Measurements from ENCODE around the gene CLEC4M.
"Not testable (repeated sequence)": the region's sequence is repeated elsewhere in the genome, so short reads cannot be mapped to it uniquely, and the experiment has no call there.

Gene CLEC4M

DNA sequence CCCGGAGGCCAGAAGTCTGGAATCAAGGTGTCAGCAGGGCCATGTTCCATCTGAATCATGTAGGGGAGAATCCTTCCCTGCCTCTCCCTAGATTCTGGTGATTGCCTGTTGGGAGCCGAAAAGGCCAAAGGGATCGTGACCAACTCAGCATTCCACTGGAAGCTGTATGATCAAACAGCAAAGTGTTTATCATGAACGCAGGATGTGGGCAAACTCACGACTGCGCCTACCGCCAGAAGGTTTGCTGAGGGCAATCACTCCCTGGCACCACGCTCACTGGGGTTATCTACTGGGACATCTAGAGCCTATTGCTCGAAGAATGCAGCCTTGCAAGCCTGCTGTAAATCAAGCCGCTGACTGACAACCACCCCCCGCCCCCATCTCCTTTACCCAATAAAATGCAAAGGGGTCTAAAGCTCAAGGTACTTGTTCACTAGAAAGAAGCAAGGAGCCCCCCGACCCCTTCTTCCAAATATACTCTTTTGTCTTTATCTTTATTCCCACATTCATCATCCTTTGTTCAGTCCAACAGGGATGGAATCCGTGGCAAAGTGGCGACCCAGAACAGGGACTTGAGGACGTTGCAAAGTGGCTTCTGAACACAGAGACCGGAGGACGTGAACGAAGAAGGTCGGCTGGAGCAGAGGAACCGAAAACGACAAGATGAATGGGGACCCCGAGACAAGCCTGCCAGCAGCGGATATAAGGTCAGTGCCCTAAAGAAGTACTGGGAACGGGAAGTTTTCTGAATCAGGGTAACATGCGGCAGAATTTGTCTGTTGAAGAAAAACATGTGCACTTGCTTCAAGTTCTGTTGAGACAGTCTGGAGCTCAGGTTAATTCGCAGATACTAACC lies 16.8 kb downstream of the CLEC4M start:
- DNase-seq = no peak

DNA sequence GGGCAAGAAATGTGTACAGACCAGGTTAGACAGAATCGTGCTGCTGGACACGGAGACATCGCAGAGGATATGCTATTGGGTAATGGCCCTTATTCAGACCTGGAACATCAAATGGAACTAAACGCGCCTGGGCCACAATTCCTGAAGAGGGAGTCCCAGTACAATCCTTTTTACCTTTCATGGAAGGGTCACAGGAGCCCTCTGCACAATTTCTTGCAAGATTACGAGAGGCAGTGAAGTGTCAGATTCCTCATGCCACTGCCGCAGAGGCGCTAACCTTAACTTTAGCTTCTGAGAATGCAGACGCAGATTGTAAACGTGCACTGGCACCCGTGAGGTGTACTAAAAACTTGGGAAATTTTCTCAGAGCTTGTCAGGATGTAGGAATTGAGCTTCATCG lies 18.1 kb downstream of the CLEC4M start:
- no peak for DNase-seq

DNA sequence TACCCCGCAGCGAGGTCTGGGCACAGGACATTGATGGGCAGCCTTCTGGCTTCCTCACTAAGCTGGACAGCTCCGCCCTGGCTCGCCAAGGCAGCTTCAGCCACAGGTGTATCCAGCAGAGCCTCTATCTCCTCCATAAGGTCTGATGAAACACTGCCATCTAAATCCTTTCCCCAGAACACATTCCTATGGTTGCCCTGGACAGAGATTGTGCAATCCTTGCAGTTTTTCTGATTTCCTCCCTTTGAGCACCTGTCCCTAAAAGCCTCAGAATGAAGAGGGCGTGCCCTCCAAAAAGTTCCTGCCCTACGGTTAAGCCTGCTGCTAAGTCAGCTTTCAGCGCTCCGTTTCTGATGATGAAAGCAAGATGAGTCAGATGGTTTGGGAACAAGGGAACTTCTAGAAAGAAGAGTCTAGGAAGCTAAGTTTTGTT lies 21.0 kb downstream of the CLEC4M start:
- no peak for DNase-seq

DNA sequence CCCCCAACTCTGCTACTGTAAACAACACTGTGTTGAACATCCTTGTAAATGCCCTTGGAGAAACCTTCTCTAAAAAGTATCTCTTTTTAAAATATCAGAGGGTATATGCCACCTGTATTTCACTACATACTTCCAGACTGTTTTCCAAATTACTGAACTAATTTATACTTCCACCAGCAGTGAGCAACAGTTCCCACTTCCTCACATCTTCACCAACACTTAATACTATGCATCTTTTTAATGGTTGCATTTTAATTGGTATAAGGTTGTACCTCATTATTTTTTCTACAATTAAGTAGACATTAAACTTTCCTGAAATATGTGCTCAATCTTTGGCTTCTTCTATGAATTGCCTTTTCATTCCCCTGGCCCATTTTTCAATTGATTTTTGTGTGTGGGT lies 21.8 kb downstream of the CLEC4M start:
- DNase-seq = no peak

DNA sequence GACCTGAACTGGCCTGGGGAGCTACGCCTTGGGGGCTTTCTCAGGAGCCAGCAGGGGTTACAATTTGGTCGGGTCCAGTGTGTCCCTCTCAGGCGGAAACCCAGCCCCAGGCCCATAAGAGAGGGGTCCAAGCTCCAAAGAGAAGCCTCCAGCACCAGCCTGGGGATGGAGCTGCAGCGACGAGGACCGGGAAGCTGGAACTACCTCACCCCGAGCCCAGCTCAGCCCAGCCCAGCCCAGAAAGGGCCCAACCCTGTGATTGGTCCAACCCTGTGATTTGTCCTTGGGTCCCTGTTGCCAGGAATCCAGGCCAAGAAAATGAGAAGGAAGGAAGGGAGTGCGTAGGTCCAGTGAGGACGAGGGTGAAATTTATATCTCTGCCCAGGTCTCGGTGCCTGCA lies 24.1 kb downstream of the CLEC4M start:
- no peak for DNase-seq

DNA sequence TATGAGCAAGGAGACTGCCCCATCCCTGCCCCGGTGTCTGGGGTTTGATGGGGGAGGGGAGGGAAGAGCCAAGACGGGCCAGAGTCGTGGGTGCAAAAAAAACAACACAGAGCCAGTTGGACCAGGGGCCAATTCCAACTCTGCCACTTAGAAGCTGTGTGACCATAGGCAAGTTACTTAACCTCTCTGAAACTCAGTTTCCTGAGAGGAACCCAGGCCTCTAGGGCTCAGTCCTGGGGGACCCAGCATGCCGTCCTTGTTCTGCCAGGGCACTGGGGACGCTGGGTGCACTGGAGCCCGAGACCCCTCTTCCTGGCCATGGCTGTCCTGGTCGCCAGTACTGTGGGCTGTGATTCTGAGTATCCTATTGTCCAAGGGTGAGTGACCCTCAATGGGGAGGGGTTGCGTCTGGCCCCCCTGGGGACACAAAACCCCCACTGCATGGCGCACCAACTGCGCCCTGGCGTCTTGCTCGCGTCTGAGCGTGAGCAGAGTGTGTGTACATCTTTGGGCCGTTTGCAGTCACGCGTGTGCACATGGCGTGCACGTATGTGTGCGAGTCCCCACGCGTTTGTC lies 24.6 kb downstream of the CLEC4M start:
- DNase-seq = no peak

DNA sequence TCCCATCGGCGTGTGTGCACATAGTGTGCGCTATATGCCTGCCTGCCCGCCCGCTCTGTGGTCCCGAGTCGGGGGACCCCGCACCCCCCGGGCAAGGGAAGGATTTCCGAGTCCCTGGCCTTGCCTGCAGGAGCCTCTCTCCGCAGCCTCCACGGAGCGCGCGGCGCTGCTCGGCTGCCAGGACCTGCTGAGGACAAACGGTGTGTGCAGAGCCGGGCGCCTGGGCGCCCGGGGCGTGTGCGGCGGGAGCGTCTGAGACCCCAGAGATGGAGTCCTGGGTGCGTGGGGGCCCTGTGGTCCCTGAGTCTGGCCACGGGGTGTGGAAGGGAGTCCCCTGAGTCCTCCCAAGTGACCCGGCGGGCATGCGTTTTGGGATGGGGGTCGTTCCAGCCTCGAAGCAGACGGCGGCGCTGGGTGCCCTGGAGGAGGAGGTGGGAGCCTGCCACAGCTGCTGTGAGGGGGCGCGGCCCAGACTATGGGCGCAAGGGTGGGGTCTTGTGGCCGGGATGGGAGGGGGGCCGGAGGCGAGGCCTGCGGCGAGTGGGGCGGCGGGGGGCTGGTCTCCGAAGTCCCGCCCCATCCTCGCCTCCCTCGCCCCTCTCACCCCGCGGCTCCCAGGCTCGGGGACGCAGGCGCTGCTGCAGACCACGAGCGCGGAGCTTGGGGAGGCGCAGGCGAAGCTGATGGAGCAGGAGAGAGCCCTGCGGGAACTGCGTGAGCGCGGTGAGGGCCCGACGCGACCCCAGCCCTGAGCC lies 25.3 kb downstream of the CLEC4M start:
- DNase-seq = no peak

DNA sequence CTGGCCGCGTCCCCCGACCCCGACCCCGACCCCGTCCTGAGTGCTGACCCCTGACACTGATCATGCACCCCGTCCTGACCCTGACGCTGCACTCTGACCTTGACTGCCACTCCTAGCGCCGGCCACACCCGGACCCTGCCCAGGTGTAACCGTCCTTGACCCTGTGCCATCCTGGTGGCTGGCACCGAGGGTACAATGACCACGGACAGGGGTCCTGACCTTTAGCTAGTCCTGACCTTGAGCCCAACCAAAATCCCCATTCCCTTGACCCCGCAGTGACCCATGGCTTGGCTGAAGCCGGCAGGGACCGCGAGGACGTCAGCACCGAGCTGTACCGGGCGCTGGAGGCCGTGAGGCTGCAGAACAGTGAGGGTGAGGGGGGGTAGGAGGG lies 25.9 kb downstream of the CLEC4M start:
- DNase-seq = no peak

DNA sequence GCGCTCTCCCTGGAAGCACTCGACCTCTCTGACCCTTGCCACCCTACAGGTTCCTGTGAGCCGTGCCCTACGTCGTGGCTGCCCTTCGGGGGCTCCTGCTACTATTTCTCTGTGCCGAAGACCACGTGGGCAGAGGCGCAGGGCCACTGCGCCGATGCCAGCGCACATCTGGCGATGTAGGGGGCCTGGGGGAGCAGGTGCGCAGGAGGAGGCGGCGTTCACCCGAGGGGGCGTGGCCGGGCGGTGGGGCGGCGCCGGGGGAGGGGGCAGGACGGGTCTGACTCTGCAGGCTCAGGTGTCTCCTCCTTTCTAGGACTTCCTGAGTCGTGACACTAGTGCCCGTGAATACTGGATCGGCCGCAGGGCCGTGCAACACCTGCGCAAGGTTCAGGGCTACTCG lies 26.4 kb downstream of the CLEC4M start:
- DNase-seq = no peak

DNA sequence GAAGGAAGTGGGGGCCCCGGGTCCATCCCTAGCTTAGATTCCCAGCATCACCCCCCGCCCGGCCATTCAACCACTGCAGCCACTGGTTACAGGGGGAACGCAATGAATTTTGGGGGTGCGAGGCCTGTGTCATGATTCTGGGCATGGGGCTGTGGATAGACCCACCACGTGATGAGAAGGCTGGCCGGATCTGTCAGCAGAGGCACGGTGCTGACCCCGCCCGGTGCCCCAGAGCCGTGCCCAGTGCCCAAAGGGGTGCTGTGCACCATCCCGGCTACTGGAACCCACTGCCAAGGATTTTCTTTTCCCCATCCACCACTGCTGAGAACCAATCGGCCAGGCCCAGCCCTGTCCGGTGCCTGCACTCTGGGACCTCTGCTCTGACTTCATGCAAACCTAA lies 27.4 kb downstream of the CLEC4M start:
- DNase-seq = no peak

DNA sequence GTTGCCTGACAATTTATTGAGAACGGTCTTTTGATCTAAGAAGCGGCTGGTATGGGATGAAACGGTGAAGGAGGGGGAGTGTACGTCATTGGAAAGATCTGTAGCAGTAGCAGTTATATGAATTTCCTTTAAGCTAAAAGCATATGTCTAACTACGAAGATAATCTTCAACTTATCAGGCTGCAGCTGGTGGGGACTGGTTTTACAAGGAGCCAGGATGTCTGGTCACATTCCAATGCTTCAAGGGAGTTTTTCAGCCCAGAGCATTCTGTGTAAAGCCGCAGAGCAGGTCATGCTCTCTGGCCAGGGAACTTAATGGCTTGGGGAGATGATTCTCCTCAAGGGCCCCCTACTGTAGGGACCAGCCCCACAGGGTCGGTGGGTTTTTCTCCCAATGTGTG lies 29.2 kb downstream of the CLEC4M start:
- no peak for DNase-seq

DNA sequence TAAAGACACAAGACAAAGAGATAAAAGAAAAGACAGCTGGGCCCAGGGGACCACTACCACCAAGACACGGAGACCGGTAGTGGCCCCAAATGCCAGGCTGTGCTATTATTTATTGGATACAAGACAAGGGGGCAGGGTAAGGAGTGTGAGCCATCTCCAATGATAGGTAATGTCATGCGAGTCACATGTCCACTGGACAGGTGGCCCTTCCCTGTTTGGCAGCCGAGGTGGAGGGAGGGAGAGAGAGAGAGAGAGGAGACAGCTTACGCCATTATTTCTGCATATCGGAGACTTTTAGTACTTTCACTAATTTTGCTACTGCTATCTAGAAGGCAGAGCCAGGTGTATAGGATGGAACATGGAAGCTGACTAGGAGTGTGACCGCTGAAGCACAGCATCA lies 29.7 kb downstream of the CLEC4M start:
- DNase-seq = not testable (repeated sequence)

DNA sequence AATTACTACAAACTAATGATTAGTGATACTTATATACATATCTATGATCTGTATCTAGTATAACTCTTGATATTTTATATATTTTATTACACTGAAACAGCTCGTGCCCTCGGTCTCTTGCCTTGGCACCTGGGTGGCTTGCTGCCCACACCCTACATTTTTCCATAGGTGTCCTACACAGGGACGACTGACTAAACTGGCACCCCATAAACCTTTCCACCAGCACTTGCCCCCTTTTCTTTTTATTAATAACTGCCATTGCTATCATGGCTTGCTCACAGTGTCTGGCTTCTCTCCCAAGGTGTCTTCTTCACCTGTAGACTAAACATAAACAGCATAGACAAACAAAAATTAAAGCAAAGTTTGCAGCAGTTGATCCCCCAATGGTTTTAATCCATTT lies 30.4 kb downstream of the CLEC4M start:
- DNase-seq = no peak

DNA sequence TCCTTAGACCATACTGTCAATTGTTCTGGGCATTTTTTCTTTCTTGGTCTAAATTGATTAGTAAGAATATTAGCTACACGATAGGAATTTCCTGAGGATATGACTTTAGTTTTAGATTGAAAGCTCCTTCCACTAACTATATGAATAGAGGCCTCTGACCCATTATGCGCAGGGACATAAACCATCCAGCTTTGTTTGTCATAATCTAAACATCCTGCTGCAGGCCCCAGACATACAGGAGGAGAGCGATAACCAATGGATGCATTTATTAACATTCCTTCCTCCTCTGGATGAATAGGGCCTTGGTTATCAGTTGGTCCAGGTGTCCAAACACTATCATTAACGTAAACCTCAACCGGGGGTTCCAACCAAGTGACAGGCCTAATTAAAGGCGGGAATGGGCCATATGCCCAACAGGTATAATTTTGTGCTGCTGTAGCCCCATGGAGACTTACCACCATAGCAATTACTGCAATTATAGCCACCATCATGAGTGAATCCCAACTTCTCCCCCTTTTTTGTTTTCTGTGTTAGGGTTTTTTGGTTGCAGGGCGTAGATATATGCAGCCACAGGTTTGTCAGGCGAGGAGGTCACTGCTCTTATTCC lies 32.6 kb downstream of the CLEC4M start:
- no peak for DNase-seq

DNA sequence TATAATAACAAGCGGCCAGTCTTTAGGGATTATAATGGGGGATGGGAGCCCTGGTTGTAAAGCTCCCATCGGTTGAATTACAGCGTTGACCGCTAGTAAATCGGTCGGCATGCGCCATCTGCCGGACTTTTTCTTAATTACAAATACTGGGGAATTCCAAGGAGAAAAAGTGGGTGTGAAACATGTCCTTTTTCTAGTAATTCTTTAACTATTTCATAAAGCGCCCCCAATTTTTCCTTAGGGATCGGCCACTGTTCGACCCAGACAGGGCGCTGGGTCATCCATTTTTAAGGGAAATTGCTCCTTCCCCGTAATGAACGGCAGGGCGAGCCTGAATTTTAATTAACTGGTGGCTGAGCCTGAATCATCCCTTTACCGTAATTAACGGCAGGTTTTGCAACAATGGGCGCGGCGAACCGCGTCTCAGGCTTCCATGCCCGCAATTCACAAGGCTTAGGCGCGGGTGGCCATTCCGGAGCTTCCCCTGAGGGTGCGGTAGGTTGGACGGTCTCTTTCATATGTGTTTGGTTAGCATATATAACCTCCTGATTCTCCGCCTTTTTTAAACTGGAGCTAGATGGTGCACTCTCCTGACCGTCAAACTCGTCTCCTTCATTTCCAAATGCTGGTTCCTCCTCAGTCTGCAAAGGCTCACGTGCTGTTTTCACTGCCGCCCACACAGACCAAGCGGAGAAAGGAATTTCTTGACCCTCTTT lies 36.8 kb downstream of the CLEC4M start:
- DNase-seq = peak; percentile 78

DNA sequence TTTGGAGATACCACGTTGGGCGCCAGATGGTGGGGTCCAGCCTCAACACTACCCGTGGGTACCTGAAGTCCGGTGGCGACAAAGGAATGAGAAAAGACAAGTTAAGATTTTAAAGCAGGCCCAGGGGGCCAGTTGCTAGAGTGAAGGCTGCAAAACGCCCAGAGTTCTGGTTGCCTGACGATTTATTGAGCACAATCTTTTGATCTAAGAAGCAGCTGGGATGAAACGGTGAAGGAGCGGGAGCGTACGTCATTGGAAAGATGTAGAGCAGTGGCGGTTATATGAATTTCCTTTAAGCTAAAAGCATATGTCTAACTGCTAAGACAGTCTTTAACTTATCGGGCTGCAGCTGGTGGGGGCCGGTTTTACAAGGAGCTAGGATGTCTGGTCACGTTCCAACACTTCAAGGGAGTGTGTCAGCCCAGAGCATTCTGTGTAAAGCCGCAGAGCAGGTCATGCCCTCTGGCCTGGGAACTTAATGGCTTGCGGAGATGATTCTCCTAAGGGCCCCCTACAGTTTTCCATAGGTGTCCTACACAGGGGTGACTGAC lies 38.1 kb downstream of the CLEC4M start:
- no peak for DNase-seq

DNA sequence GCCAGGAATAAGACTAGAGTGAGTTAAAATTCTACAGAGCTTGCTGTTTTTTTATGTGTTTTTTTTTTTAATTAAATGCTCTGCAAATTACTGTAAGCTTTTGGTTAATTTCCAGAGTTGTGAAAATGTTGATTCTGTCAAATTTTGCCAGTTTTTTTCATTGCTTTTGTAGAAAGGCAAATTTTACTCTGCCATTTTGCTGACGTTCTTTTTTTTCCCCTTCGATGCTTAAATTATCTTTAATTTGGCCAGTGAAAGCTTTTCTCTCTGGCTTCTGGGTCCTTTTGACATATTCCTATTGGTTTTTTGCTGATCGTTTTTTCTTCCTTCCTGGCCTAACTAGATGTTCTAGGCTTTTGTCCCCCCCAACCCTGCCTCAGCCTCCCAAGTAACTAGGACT lies 43.2 kb downstream of the CLEC4M start:
- DNase-seq = no peak

DNA sequence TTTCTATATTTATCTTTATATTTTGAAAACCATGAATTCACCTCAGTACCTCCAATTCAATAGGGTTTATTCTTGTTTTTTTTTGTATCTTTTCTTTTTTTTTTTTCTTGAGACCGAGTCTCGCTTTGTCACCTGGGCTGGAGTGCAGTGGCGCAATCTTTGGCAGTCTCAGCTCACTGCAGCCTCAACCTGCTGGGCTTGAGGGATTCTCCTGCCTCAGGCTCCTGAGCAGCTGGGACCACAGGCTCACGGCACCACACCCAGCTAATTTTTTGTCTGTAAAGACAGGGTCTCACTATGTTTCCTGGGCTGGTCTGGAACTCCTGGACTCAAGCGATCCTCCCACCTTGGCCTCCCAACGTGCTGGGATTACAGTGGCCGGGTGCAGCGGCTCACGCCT lies 43.8 kb downstream of the CLEC4M start:
- DNase-seq = no peak

DNA sequence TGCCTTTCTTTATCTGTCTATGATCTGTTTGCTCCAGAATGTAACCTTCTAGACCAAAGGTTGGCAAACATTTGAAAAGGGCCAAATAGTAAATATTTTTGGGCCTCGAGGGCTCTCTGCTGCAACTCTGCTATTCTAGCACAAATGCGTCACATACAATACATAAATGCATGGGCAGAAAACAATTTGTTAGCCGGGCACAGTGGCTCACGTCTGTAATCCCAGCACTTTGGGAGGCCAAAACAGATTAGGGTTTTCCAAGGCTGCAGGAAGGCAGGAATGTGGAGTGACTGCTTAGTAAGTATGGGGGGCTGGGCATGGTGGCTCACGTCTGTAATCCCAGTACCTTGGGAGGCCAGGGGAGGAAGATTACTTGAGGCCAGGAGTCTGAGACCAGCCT lies 45.1 kb downstream of the CLEC4M start:
- DNase-seq = no peak

DNA sequence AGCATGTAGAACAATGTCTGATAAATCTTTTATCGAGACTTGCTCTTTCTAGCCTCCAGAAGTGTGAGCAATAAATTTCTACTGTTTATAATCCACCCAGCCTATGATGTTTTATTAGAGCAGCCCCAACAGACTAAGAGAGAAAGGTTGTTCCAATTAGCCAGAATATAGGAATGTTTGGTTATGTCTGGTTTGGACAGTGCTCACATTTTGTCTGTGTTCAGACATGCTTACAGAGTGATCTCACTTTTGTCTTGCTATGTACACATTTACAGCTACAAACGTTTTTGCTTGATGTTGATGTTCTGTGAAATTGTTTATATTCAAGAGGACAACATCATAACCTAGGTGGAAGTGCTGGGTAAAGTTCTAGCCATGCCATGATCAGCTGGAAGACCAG lies 48.9 kb downstream of the CLEC4M start:
- no peak for DNase-seq

DNA sequence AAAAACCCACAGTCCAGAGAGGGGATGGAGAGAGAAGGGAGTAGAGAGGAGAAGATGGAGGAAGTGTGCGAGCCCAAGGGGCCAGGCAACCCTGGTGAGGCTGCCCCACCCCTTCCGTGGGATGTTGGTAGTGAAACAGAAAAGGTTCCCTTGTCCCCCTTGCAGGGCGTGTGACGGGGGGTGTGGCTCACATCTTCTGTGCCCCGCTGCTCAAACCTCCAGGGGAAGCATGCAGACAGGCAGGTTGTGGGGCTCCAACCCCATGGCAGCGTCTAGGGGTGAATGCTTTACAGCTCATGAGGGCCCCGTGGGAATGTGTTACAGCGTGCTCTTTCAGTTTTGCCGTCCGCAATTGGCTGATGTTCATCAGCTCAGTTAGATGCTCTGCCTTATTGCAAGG lies 52.3 kb downstream of the CLEC4M start:
- DNase-seq = no peak

DNA sequence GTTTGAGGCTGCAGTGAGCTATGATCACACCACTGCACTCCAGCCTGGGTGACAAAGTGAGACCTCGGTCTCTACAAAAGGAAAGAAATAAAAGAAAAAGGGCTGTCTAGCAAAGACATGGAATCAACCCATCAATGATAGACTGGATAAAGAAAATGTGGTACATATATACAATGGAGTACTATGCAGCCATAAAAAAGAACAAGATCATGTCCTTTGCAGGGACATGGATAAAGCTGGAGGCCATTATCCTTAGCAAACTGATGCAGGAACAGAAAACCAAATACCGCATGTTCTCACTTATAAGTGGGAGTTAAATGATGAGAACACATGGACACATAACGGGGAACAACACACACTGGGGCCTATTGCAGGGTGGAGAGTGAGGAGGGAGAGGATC lies 53.0 kb downstream of the CLEC4M start:
- not testable (repeated sequence) for DNase-seq

DNA sequence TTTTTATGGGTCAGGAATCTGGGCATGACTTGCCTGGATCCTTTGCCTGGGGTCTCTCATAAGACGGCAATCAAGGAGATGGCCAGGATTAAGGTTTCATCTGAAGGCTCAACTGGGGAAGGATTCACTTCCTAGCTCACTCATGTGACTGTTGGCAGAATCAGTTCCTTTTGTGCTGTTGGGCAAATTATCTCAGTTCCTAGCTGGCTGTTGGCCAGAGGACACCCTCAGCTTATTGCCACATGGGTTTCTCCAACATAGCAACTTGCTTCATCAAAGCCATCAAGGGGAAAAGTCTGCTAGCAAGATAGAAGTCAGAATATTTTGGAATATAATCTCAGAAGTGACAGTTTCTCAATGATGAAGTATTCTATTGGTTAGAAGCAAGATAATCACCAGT lies 54.8 kb downstream of the CLEC4M start:
- no peak for DNase-seq
